HepG2 (cell line): ENCODE results near the gene TUBA4A. TPM values are rescaled to one million over a fixed set of nuclear protein-coding genes. Genes with fewer than 3 reads are reported as not detected.
"Not testable (repeated sequence)": the region's sequence is repeated elsewhere in the genome, so short reads cannot be mapped to it uniquely, and the experiment has no call there.

ENCODE experiments used
- ATAC-seq: fragments of 200-7000 bp; cut with Tn5 transposase; 3 replicates; pipeline ENCODE4 v1.9.1; 2020; ENCODE audit warnings: mild to moderate bottlenecking, moderate library complexity
- BruUV-seq: library from RNA; stranded (reverse); fragments of 400-500 nt; replicated peaks from 2 replicates; lab custom pipeline; 2021; lab: Mats Ljungman, UMichigan
- CTCF ChIA-PET: fragments of 300-600 bp; formaldehyde crosslinking; extraction: SDS; loops from one replicate; lab custom pipeline; 2021; ENCODE audit warnings: low total read pairs, inconsistent platforms, low intra/inter-chr PET ratio; lab: Yijun Ruan, JAX
- POLR2A ChIA-PET: fragments of 350-600 bp; sonication (Branson Sonifier 250); formaldehyde crosslinking; loops from one replicate; lab custom pipeline; 2020; ENCODE audit warnings: antibody characterized with exemption, inconsistent platforms; lab: Yijun Ruan, JAX
- DNase-seq: peaks from one replicate; pipeline ENCODE4 v3.0.0-alpha.2; 2015; ENCODE audit warnings: low spot score
- FAIRE-seq: peaks from 3 replicates; lab custom pipeline; 2011; peaks lifted over from hg19 to GRCh38; lab: Jason Lieb, UNC
- H2AFZ ChIP-seq: one replicate; pipeline ENCODE4 v1.6.1; 2011; ENCODE audit warnings: low read length, inconsistent platforms
- H3K27ac ChIP-seq: fragments of 300-600 bp; 3 replicates; pipeline ENCODE4 v1.8.0; 2011; ENCODE audit warnings: mixed run types, mild to moderate bottlenecking, mixed read lengths, low read length, inconsistent platforms; ENCODE audit not compliant: insufficient read depth; ENCODE audit errors: extremely low read length
- H3K27me3 ChIP-seq, 2 experiments: fragments of 200-600 bp in 1 of 2; 2 replicates in 1 of 2; 3 replicates in 1 of 2; pipeline versions ENCODE4 v1.6.0 to v1.8.0; 2011; ENCODE audit warnings: low read length in 2 of 2, mild to moderate bottlenecking in 2 of 2, moderate library complexity in 2 of 2, inconsistent platforms in 1 of 2; ENCODE audit not compliant: insufficient read depth in 2 of 2, control insufficient read depth in 1 of 2
- H3K36me3 ChIP-seq, 2 experiments: fragments of 200-600 bp in 1 of 2; replicated peaks in 1 of 2; 2 replicates in 1 of 2; 3 replicates in 1 of 2; pipeline versions ENCODE4 v1.5.1 to v1.8.0; 2011; ENCODE audit warnings: low read length in 2 of 2, inconsistent platforms in 1 of 2; ENCODE audit not compliant: insufficient read depth in 2 of 2, control insufficient read depth in 1 of 2
- H3K4me1 ChIP-seq: 2 replicates; pipeline ENCODE4 v1.5.1; 2012; ENCODE audit warnings: low read length, inconsistent platforms; ENCODE audit not compliant: insufficient read depth
- H3K4me2 ChIP-seq: 2 replicates; pipeline ENCODE4 v1.6.0; 2011; ENCODE audit warnings: low read depth, low read length, inconsistent platforms
- H3K4me3 ChIP-seq, 3 experiments: fragments of 200-600 bp in 1 of 3; sonication (generic), shearing (Covaris generic) in 1 of 3; replicated peaks in 1 of 3; 2 replicates each; pipeline ENCODE4 v1.5.1; 2011 to 2016; ENCODE audit warnings: low read length in 3 of 3, inconsistent platforms in 2 of 3, low read depth in 2 of 3, mild to moderate bottlenecking in 2 of 3, control low read depth in 1 of 3, mixed read lengths in 1 of 3; ENCODE audit not compliant: insufficient read depth in 1 of 3
- H3K79me2 ChIP-seq: one replicate; pipeline ENCODE4 v1.6.1; 2011; ENCODE audit warnings: low read length, inconsistent platforms; ENCODE audit not compliant: insufficient read depth
- H3K9ac ChIP-seq: 2 replicates; pipeline ENCODE4 v1.6.0; 2011; ENCODE audit warnings: mild to moderate bottlenecking, low read depth, low read length, inconsistent platforms; ENCODE audit not compliant: insufficient read depth
- H3K9me3 ChIP-seq: 2 replicates; pipeline ENCODE4 v1.5.1; 2012; ENCODE audit warnings: mild to moderate bottlenecking, low read length
- H4K20me1 ChIP-seq: 2 replicates; pipeline ENCODE4 v1.6.0; 2011; ENCODE audit warnings: inconsistent platforms, mild to moderate bottlenecking, low read length, moderate library complexity; ENCODE audit not compliant: insufficient read depth
- FOXP1 ChIP-seq, 2 experiments: fragments of 450-650 bp in 1 of 2; IDR thresholded peaks; 2 replicates each; pipeline ENCODE4 v1.6.1; 2017 to 2018; ENCODE audit warnings: antibody characterized with exemption in 1 of 2
- GFI1 ChIP-seq: sonication (generic); formaldehyde crosslinking; IDR thresholded peaks from 2 replicates; pipeline ENCODE4 v1.5.0; 2020; ENCODE audit warnings: missing genetic modification reagents, mild to moderate bottlenecking, borderline replicate concordance
- PAWR ChIP-seq: sonication (generic); formaldehyde crosslinking; IDR thresholded peaks from 2 replicates; pipeline ENCODE4 v1.4.0; 2020; ENCODE audit warnings: missing genetic modification reagents, mild to moderate bottlenecking, borderline replicate concordance
- TCF12 ChIP-seq, 2 experiments: fragments of 450-650 bp in 1 of 2; sonication (generic) in 1 of 2; formaldehyde crosslinking in 1 of 2; IDR thresholded peaks; 2 replicates each; pipeline versions ENCODE4 v1.6.1 to v1.8.0; 2017 to 2022; ENCODE audit warnings: antibody characterized with exemption in 1 of 2, mild to moderate bottlenecking in 1 of 2, missing genetic modification reagents in 1 of 2, moderate library complexity in 1 of 2
- ZNF234 ChIP-seq: sonication (generic); formaldehyde crosslinking; conservative IDR thresholded peaks from 2 replicates; pipeline ENCODE4 v1.5.1; 2020; ENCODE audit warnings: mild to moderate bottlenecking, missing genetic modification reagents
- WGBS: methylation state at CpG from one replicate; pipeline ENCODE4 v1.1.6; 2017; ENCODE audit warnings: low lambda C conversion rate; 5-methylcytosine and 5-hydroxymethylcytosine counted together
- in situ Hi-C: cut with HindIII; loops from 2 replicates; pipeline ENCODE4 v1.10.0; 2017; ENCODE audit warnings: low pct_unique_long_range_greater_than_20kb; ENCODE audit not compliant: extremely low pct_ligation_motif_present
- intact Hi-C: fragments of 100-400 bp; cut with micrococcal nuclease; formaldehyde crosslinking; loops from one replicate; pipeline ENCODE4 v1.10.0; 2022; ENCODE audit not compliant: unreplicated experiment
- polyA plus RNA-seq, 8 experiments: library from polyadenylated mRNA; depleted of rRNA in 3 of 8; stranded (reverse) in 7 of 8; unstranded in 1 of 8; fragments of >200 nt; fragmentation: Illumina TruSeq in 4 of 8; extraction: Trizol in 4 of 8; gene quantifications; 2 replicates each; pipeline versions ENCODE4 v1.2.1 to v1.2.3, GENCODE V29; 2011 to 2016; ENCODE audit warnings: low read depth in 4 of 8, missing spikeins in 1 of 8, mixed read lengths in 1 of 8; ENCODE audit not compliant: insufficient read depth in 1 of 8
- total RNA-seq, 5 experiments: library from RNA; depleted of rRNA; stranded (reverse); fragments of >200 nt; fragmentation: Illumina TruSeq; extraction: Trizol; gene quantifications; 2 replicates each; pipeline ENCODE4 v1.2.3, GENCODE V29; 2016; ENCODE audit warnings: low read depth in 1 of 5
- TF ChIP-seq, protein P1 (sequence below): sonication (generic); formaldehyde crosslinking; IDR thresholded peaks from 2 replicates; pipeline ENCODE4 v1.8.0; 2022; ENCODE audit warnings: mild to moderate bottlenecking, missing genetic modification reagents, moderate library complexity
- TF ChIP-seq, protein P2 (sequence below): sonication (generic); formaldehyde crosslinking; IDR thresholded peaks from 2 replicates; pipeline ENCODE4 v1.8.1; 2023; ENCODE audit warnings: mild to moderate bottlenecking, missing genetic modification reagents

The TUBA4A gene
- total and polyA plus RNA-seq, 2 of the 13 experiments (the other 11 are each of a cell fraction or from before 2014, with no cell fraction given), result 1.3 to 12.7 TPM

DNA sequence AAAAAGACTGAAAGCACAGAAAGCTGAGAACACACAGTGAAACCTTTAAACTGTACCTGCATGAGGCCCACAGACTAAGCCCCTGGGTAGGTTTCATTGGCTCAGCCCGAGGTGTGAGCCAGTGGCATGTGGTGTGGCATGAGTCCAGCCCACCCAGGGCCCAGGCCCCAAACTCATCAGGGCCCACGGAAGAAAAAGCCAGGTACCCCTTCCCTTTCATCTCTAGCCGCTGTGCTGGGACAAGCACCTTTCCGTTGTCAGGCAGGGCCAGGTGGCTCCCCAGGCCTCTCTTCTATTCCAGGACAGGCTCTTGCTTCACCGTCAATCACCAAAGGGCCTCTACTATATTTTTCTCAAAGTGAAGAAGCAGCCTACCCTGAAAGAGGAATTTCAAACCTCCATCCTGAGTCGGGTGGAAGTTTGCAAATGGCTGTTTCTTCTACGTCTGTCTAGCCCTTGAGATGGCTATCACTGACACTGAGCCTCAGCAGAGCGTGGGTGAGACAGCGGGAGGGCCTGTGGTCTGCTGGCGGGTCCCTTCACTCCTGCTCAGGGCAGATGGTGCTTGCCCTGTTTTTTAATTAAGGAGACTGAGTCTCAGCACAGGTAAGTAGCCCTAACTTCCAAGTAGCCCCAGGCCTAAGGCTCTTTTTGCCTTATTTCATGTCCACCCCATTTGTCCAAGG, 34.0 kb upstream of the TUBA4A start:
- no peak for DNase-seq
- no peaks in the 10 kb centered on the region for H3K9me3 ChIP-seq
- CTCF ChIA-PET, result no interaction called here
- peaks cover 2 to 8% of the 10 kb centered on the region in 2 experiments; a peak in 4 of 5 replicates for H3K36me3 ChIP-seq
- no peak overlapping the region for H3K4me2 ChIP-seq
- in situ Hi-C loops (no loop called here), intact Hi-C loops (no loop called here)
- no peaks in the 10 kb centered on the region for H3K79me2 ChIP-seq
- H3K27me3 ChIP-seq, result peaks cover 0 to 26% of the 10 kb centered on the region in 2 experiments; a peak in 4 of 5 replicates
- WGBS, result 57% methylated on average over 9 of the region's 10 CpGs
- POLR2A ChIA-PET, result interaction anchor here (0.6 to 3.0 kb wide), 5 partner anchors 9 to 175 kb away, joined by 3 to 14 read pairs (median 4); partner anchors contain the start of gene DNAJB2
- TF ChIP-seq PAWR (CRISPR knock-in tag), result no peak
- TF ChIP-seq ZNF234 (CRISPR knock-in tag), result no peak
- no peak for TF ChIP-seq TCF12 (IDR thresholded peaks at IDR 0.05)
- TF ChIP-seq TCF12 (CRISPR knock-in tag; IDR thresholded peaks at IDR 0.05), result no peak
- TF ChIP-seq GFI1 (CRISPR knock-in tag), result no peak
- TF ChIP-seq, protein P1, sequence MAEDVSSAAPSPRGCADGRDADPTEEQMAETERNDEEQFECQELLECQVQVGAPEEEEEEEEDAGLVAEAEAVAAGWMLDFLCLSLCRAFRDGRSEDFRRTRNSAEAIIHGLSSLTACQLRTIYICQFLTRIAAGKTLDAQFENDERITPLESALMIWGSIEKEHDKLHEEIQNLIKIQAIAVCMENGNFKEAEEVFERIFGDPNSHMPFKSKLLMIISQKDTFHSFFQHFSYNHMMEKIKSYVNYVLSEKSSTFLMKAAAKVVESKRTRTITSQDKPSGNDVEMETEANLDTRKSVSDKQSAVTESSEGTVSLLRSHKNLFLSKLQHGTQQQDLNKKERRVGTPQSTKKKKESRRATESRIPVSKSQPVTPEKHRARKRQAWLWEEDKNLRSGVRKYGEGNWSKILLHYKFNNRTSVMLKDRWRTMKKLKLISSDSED (CRISPR knock-in tag), result no peak
- TF ChIP-seq FOXP1 (IDR thresholded peaks at IDR 0.05), result no peak
- no peak for TF ChIP-seq FOXP1 (CRISPR knock-in tag; IDR thresholded peaks at IDR 0.05)
- TF ChIP-seq, protein P2, sequence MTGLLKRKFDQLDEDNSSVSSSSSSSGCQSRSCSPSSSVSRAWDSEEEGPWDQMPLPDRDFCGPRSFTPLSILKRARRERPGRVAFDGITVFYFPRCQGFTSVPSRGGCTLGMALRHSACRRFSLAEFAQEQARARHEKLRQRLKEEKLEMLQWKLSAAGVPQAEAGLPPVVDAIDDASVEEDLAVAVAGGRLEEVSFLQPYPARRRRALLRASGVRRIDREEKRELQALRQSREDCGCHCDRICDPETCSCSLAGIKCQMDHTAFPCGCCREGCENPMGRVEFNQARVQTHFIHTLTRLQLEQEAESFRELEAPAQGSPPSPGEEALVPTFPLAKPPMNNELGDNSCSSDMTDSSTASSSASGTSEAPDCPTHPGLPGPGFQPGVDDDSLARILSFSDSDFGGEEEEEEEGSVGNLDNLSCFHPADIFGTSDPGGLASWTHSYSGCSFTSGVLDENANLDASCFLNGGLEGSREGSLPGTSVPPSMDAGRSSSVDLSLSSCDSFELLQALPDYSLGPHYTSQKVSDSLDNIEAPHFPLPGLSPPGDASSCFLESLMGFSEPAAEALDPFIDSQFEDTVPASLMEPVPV (CRISPR knock-in tag), result no peak
- H4K20me1 ChIP-seq, result no peaks in the 10 kb centered on the region
- no peak overlapping the region for H3K27ac ChIP-seq
- peak; percentile 11 for ATAC-seq
- H3K9ac ChIP-seq, result no peak overlapping the region
- no peak overlapping the region for H3K4me3 ChIP-seq
- no peak for FAIRE-seq
- H3K4me1 ChIP-seq, result peaks cover 11% of the 10 kb centered on the region; the same call in 1 of the 2 replicates
- BruUV-seq, result no TSS peak
- H2AFZ ChIP-seq, result no peak overlapping the region

DNA sequence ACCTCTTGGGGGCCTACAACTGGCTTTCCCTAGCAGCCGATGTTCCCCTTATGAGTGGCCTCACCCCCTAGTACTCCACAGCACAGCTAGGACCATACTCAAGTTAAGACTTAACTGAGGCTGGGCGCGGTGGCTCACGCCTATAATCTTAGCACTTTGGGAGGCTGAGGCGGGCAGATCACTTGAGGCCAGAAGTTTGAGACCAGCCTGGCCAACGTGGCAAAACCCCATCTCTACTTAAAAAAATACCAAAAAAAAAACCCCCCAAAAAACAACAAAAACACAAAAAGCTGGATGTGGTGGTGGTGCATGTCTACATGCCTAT, 33.4 kb upstream of the TUBA4A start:
- ATAC-seq, DNase-seq, H3K9ac ChIP-seq, H3K4me3 ChIP-seq, H3K9me3 ChIP-seq, FAIRE-seq, H3K4me2 ChIP-seq, CTCF ChIA-PET, H2AFZ ChIP-seq, H3K27ac ChIP-seq, intact Hi-C loops, H3K36me3 ChIP-seq, BruUV-seq, in situ Hi-C loops, H3K79me2 ChIP-seq, H4K20me1 ChIP-seq: not testable (repeated sequence)
- Histone ChIP-seq H3K27me3 (peaks cover 0 to 20% of the 10 kb centered on the region in 2 experiments; a peak in 4 of 5 replicates), H3K4me1 (peaks cover 11% of the 10 kb centered on the region; the same call in 1 of the 2 replicates)
- 84% methylated on average over 6 of the region's 6 CpGs for WGBS
- POLR2A ChIA-PET, result interaction anchor here (0.9 to 3.0 kb wide), 9 partner anchors 8 to 195 kb away, joined by 3 to 14 read pairs (median 5); partner anchors contain the start of genes CNPPD1, DNAJB2, GLB1L and STK16
